GM10248 (cell line): Measurements from ENCODE around the gene KTN1.

Source experiments
- CTCF ChIA-PET: fragments of 300-600 bp; sonication (Branson Sonifier 250); formaldehyde crosslinking; extraction: SDS; loops from one replicate; lab custom pipeline; 2021; ENCODE audit warnings: antibody characterized with exemption; lab: Yijun Ruan, JAX
- POLR2A ChIA-PET: fragments of 350-650 bp; sonication (Branson Sonifier 250); formaldehyde crosslinking; extraction: SDS; loops from one replicate; lab custom pipeline; 2020; ENCODE audit warnings: antibody characterized with exemption; lab: Yijun Ruan, JAX
- DNase-seq: peaks from one replicate; pipeline ENCODE4 v3.0.0; 2012; ENCODE audit errors: extremely low spot score
- CTCF ChIP-seq: IDR thresholded peaks from 2 replicates; pipeline ENCODE4 v1.5.1; 2012; ENCODE audit warnings: mild to moderate bottlenecking, low read depth; ENCODE audit errors: extremely low read depth, missing control alignments, control extremely low read depth

The KTN1 gene

GRCh38 chr14:55697414-55697861, 117.4 kb downstream of the KTN1 start:
- no peak for TF ChIP-seq CTCF
- CTCF ChIA-PET, result interaction anchor here (0.6 to 1.7 kb wide), 3 partner anchors 12 to 608 kb away, joined by 3 to 7 read pairs (median 3); no protein-coding TSS in a partner anchor
- no peak for DNase-seq
- POLR2A ChIA-PET, result no interaction called here

GRCh38 chr14:55698051-55698450, 118.0 kb downstream of the KTN1 start:
- POLR2A ChIA-PET, result no interaction called here
- TF ChIP-seq CTCF, result no peak

GRCh38 chr14:55699131-55700057, 119.4 kb downstream of the KTN1 start:
- no peak for DNase-seq
- TF ChIP-seq CTCF, result no peak
- POLR2A ChIA-PET, result no interaction called here
- CTCF ChIA-PET, result no interaction called here

More at GRCh38 chr14:55698051-55698450, 118.0 kb downstream of the KTN1 start:
- DNase-seq, result no peak
- CTCF ChIA-PET, result interaction anchor here (0.6 to 1.7 kb wide), 4 partner anchors 13 to 609 kb away, joined by 3 to 7 read pairs (median 3); no protein-coding TSS in a partner anchor

- peak; percentile 57 for DNase-seq
- ChIA-PET POLR2A (no interaction called here), CTCF (interaction anchor here (1.3 kb wide), 1 partner anchor 22 kb away, joined by 4 read pairs; no protein-coding TSS in a partner anchor)
These were observed 121.6 kb downstream of the KTN1 start for GRCh38 chr14:55701638-55702037.

GRCh38 chr14:55702511-55702910, 122.5 kb downstream of the KTN1 start:
- DNase-seq, result no peak
- ChIA-PET CTCF (interaction anchor here (1.1 kb wide), 1 partner anchor 772 kb away, joined by 3 read pairs; no protein-coding TSS in a partner anchor), POLR2A (no interaction called here)
- no peak for TF ChIP-seq CTCF

More at GRCh38 chr14:55701638-55702037, 121.6 kb downstream of the KTN1 start:
- no peak for TF ChIP-seq CTCF

- ChIA-PET POLR2A (no interaction called here), CTCF (interaction anchor here (1.2 to 2.2 kb wide), 3 partner anchors 18 to 261 kb away, joined by 3 to 5 read pairs (median 4); no protein-coding TSS in a partner anchor)
- no peak for DNase-seq
- no peak for TF ChIP-seq CTCF
These were observed 124.6 kb downstream of the KTN1 start for GRCh38 chr14:55704654-55705053.
